Measurements from ENCODE around the gene FNBP1. TPM values are rescaled to one million over a fixed set of nuclear protein-coding genes. Genes with fewer than 3 reads are reported as not detected.

The FNBP1 gene
- total RNA-seq, 2 experiments from 2014 or later, result 126 to 128 TPM

DNA sequence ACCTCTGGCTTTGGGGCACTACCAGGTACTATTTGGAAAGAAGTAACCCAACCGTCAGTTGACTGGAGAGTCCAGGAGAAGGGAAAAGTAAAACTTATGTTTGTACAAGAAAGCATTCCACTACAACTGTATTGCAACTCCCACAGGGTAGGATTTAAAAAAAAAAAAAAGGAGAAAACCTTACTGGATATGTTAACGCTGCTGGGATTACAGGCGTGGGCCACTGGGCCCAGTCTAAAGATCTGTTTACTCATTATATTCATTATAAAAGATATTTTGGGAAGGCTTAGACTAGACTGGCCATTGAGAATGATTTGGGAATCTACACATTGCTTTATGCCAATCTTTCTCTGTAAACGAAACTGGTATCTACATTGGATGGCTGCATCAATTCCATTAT, 121.1 kb downstream of the FNBP1 start:
- no peak for DNase-seq
- intact Hi-C loops (cut with micrococcal nuclease), result no loop called here
- Mint-ChIP-seq H3K4me1 (ENCODE audit: low read depth) (peaks cover 48% of the 10 kb centered on the region), H3K36me3 (ENCODE audit: low read depth) (peaks cover 40% of the 10 kb centered on the region), H3K9me3 (no peaks in the 10 kb centered on the region), H3K27ac (no peak overlapping the region), H3K27me3 (ENCODE audit: low read depth) (no peaks in the 10 kb centered on the region), H3K4me3 (no peak overlapping the region)
- CTCF ChIA-PET, result interaction anchor here (1.1 kb wide), 1 partner anchor 14 kb away, joined by 3 read pairs; no protein-coding TSS in a partner anchor

DNA sequence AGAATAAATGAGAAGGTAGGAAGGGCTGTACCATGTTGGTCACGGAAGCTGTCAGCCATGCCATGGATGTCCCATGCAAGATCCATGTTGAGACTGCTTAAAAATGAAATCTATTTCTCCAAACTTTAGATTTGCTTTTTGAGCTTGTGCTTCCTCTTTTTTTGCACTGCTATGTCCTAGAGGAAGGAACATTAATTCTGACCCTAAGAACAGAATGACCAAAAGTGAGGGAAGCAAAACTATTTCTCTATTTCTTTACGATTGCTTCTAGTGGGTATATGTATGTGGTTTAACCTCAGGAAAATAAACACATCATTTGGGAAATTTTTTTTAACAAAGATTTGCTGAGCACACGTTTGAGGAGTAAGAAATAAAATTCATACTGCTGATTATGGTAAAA, 123.1 kb downstream of the FNBP1 start:
- Mint-ChIP-seq H3K27ac (peak overlapping the region; percentile 86), H3K4me3 (no peak overlapping the region), H3K36me3 (ENCODE audit: low read depth) (peaks cover 36% of the 10 kb centered on the region), H3K4me1 (ENCODE audit: low read depth) (peaks cover 49% of the 10 kb centered on the region), H3K27me3 (ENCODE audit: low read depth) (no peaks in the 10 kb centered on the region), H3K9me3 (no peaks in the 10 kb centered on the region)
- intact Hi-C loops (cut with micrococcal nuclease), result loop anchor here (1.0 kb wide), 1 partner anchor 12 kb away; no protein-coding TSS in a partner anchor
- no peak for DNase-seq
- CTCF ChIA-PET, result interaction anchor here (0.6 to 0.8 kb wide), 2 partner anchors 33 to 91 kb away, joined by 5 to 6 read pairs; no protein-coding TSS in a partner anchor

DNA sequence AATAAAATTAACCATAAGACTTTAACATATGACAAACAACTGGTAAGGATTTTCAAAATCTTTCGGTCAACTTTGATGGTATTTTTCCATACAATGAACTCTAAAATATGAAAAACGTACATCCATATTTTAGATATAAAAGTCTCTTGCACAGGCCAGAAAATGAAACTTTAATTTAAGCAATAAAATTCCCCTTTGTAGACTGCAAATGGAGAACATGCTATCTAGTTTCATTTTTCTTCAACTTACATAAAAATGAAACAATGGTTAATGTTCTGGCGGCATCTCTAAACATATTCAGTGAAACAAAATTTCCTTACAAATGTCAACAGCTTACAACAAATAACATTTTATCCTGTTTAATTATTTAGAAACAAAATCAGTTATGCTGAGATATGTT, 123.7 kb downstream of the FNBP1 start:
- H3K36me3 Mint-ChIP-seq (ENCODE audit: low read depth), result peaks cover 30% of the 10 kb centered on the region
- CTCF ChIA-PET, result interaction anchor here (0.9 kb wide), 1 partner anchor 22 kb away, joined by 5 read pairs; no protein-coding TSS in a partner anchor
- no peaks in the 10 kb centered on the region for H3K9me3 Mint-ChIP-seq
- intact Hi-C loops (cut with micrococcal nuclease), result no loop called here
- peaks cover 49% of the 10 kb centered on the region for H3K4me1 Mint-ChIP-seq (ENCODE audit: low read depth)
- DNase-seq, result no peak
- peak overlapping the region; percentile 86 for H3K27ac Mint-ChIP-seq
- H3K27me3 Mint-ChIP-seq (ENCODE audit: low read depth), result no peaks in the 10 kb centered on the region
- no peak overlapping the region for H3K4me3 Mint-ChIP-seq

DNA sequence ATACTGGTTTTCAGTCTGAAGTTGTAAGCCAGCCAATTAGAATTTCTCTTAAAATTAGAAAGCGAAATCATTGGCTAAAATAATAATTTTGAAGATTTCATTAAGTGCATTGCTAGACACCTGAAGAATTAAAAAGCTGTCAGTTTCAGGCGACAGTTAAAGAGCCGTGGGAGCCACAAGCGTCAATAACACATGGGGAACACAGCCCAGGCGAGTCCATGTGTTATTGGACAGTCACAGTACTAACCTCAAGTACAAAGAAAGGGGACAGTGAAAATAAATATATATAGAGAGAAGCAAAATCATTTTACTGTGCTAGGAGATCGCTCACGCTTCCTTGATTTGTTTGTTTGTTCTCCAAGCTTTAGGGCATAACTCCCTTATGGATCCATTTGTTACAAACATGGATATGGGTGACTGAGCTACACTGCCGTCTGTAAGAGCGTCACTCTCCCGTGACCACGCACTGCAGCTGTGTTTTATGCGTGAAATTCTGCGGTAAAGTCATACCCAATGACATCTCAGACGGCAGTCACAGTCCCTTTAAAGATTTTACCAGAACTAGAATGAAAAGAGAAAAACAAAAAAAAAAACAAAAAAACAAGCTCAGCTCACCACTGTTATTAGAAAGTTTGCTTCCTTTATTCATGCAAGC, 124.6 kb downstream of the FNBP1 start:
- Mint-ChIP-seq H3K27ac (peak overlapping the region; percentile 86), H3K4me1 (ENCODE audit: low read depth) (peaks cover 49% of the 10 kb centered on the region), H3K9me3 (no peaks in the 10 kb centered on the region), H3K36me3 (ENCODE audit: low read depth) (peaks cover 26% of the 10 kb centered on the region), H3K4me3 (no peak overlapping the region), H3K27me3 (ENCODE audit: low read depth) (no peaks in the 10 kb centered on the region)
- CTCF ChIA-PET, result interaction anchor here (0.6 to 0.9 kb wide), 2 partner anchors 21 to 87 kb away, joined by 4 to 5 read pairs; no protein-coding TSS in a partner anchor
- intact Hi-C loops (cut with micrococcal nuclease), result no loop called here
- no peak for DNase-seq

- CTCF ChIA-PET, result interaction anchor here (0.6 kb wide), 1 partner anchor 102 kb away, joined by 3 read pairs; no protein-coding TSS in a partner anchor
- Mint-ChIP-seq H3K36me3 (ENCODE audit: low read depth) (peaks cover 23% of the 10 kb centered on the region), H3K9me3 (no peaks in the 10 kb centered on the region), H3K4me3 (no peak overlapping the region), H3K4me1 (ENCODE audit: low read depth) (peaks cover 40% of the 10 kb centered on the region), H3K27ac (peak overlapping the region; percentile 13), H3K27me3 (ENCODE audit: low read depth) (no peaks in the 10 kb centered on the region)
- intact Hi-C loops (cut with micrococcal nuclease), result no loop called here
- no peak for DNase-seq
Measured at GRCh38 chr9:129916707-129917106, 126.3 kb downstream of the FNBP1 start.

- Mint-ChIP-seq H3K9me3 (no peaks in the 10 kb centered on the region), H3K27ac (no peak overlapping the region), H3K4me1 (ENCODE audit: low read depth) (peaks cover 31% of the 10 kb centered on the region), H3K4me3 (no peak overlapping the region), H3K36me3 (ENCODE audit: low read depth) (peaks cover 27% of the 10 kb centered on the region), H3K27me3 (ENCODE audit: low read depth) (no peaks in the 10 kb centered on the region)
- no peak for DNase-seq
- intact Hi-C loops (cut with micrococcal nuclease), result no loop called here
- CTCF ChIA-PET, result interaction anchor here (0.6 kb wide), 1 partner anchor 20 kb away, joined by 3 read pairs; no protein-coding TSS in a partner anchor
Measured at GRCh38 chr9:129914051-129914450, 128.9 kb downstream of the FNBP1 start.

DNA sequence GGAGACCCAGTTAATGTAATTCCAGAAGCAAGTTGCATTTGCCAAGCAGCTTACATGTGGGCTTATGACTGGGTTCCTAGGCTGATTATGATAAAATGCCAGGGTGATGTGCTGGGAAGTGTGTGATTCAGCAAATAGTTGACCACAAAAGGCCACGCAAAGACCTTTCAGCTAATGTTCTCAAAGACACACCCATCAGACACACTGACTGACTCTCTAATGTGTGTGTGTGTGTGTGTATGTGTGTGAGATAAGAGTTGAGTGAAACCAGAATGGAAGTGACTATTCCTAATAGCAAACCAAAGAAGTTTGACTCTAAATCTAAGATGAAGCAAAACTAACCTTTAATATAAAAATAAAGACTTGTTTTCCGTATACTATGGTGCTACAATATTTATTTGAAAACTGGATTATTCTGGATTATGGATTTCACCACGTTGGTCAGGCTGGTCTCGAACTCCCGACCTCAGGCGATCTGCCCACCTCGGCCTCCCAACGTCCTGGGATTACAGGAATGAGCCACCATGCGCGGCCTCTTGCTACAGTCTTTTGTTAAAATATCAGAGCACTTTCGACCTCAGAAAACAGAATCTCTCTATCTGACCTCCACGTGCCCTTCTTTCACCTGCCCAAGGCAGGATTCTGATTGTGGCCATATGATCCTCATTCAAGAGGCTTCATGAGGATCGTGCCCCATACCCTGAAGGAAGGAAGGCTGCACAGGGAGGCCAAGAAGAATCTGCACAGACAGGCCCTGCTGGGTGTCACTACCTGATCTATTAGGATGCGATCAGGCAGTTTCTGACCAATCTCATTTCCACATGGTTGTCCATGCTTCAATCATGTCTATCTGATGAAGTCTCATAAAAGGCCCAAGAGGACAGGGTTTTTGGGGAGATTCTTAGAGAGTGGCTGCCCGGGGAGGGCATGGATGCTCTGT, 132.1 kb downstream of the FNBP1 start:
- Mint-ChIP-seq H3K9me3 (no peaks in the 10 kb centered on the region), H3K27me3 (ENCODE audit: low read depth) (no peaks in the 10 kb centered on the region), H3K27ac (peak overlapping the region; percentile 75), H3K4me1 (ENCODE audit: low read depth) (peaks cover 17% of the 10 kb centered on the region), H3K36me3 (ENCODE audit: low read depth) (peaks cover 27% of the 10 kb centered on the region), H3K4me3 (no peak overlapping the region)
- peak; percentile 46 for DNase-seq
- CTCF ChIA-PET, result interaction anchor here (0.6 kb wide), 1 partner anchor 12 kb away, joined by 3 read pairs; no protein-coding TSS in a partner anchor
- intact Hi-C loops (cut with micrococcal nuclease), result loop anchor here (2.0 kb wide), 1 partner anchor 18 kb away; no protein-coding TSS in a partner anchor

DNA sequence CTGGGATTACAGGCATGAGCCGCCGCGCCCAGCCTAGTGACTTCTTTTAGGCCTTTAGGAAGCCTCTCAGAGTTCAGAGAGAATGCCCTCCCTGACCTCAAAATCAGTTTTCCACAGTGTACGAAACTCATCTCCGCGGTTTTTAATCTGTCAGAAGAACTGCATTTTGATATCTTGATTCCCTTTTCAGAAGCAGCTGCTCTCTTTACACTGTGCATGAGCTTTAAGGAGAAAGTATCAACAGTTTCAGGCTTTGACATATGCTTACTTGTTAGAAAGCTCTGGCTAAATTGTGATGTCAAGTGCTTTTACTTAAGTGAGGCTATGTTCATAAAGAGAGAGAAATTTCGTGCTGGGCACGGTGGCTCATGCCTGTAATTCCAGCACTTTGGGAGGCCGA, 133.1 kb downstream of the FNBP1 start:
- no peak overlapping the region for H3K4me3 Mint-ChIP-seq
- H3K4me1 Mint-ChIP-seq (ENCODE audit: low read depth), result peaks cover 16% of the 10 kb centered on the region
- H3K27ac Mint-ChIP-seq, result peak overlapping the region; percentile 31
- H3K27me3 Mint-ChIP-seq (ENCODE audit: low read depth), result no peaks in the 10 kb centered on the region
- no peaks in the 10 kb centered on the region for H3K9me3 Mint-ChIP-seq
- H3K36me3 Mint-ChIP-seq (ENCODE audit: low read depth), result peaks cover 29% of the 10 kb centered on the region
- intact Hi-C loops (cut with micrococcal nuclease), result loop anchor here (2.0 kb wide), 1 partner anchor 17 kb away; no protein-coding TSS in a partner anchor
- CTCF ChIA-PET, result no interaction called here
- DNase-seq, result no peak

GRCh38 chr9:129908906-129909305, 134.1 kb downstream of the FNBP1 start:
- Mint-ChIP-seq H3K9me3 (no peaks in the 10 kb centered on the region), H3K4me1 (ENCODE audit: low read depth) (peaks cover 20% of the 10 kb centered on the region), H3K27me3 (ENCODE audit: low read depth) (no peaks in the 10 kb centered on the region), H3K27ac (no peak overlapping the region), H3K4me3 (no peak overlapping the region), H3K36me3 (ENCODE audit: low read depth) (peaks cover 36% of the 10 kb centered on the region)
- DNase-seq, result no peak
- CTCF ChIA-PET, result no interaction called here
- intact Hi-C loops (cut with micrococcal nuclease), result no loop called here

GRCh38 chr9:129907201-129907600, 135.8 kb downstream of the FNBP1 start:
- intact Hi-C loops (cut with micrococcal nuclease), result no loop called here
- Mint-ChIP-seq H3K36me3 (ENCODE audit: low read depth) (peaks cover 40% of the 10 kb centered on the region), H3K27me3 (ENCODE audit: low read depth) (no peaks in the 10 kb centered on the region), H3K9me3 (no peaks in the 10 kb centered on the region), H3K27ac (no peak overlapping the region), H3K4me3 (no peak overlapping the region), H3K4me1 (ENCODE audit: low read depth) (peaks cover 28% of the 10 kb centered on the region)
- CTCF ChIA-PET, result interaction anchor here (0.6 kb wide), 1 partner anchor 12 kb away, joined by 3 read pairs; no protein-coding TSS in a partner anchor
- DNase-seq, result no peak

GRCh38 chr9:129906298-129906697, 136.7 kb downstream of the FNBP1 start:
- Mint-ChIP-seq H3K27me3 (ENCODE audit: low read depth) (no peaks in the 10 kb centered on the region), H3K4me3 (no peak overlapping the region), H3K27ac (no peak overlapping the region), H3K9me3 (no peaks in the 10 kb centered on the region), H3K4me1 (ENCODE audit: low read depth) (peaks cover 33% of the 10 kb centered on the region), H3K36me3 (ENCODE audit: low read depth) (peaks cover 48% of the 10 kb centered on the region)
- CTCF ChIA-PET, result interaction anchor here (1.0 kb wide), 1 partner anchor 11 kb away, joined by 3 read pairs; no protein-coding TSS in a partner anchor
- intact Hi-C loops (cut with micrococcal nuclease), result no loop called here
- DNase-seq, result no peak

- Mint-ChIP-seq H3K27me3 (ENCODE audit: low read depth) (no peaks in the 10 kb centered on the region), H3K27ac (peak overlapping the region; percentile 46), H3K4me3 (no peak overlapping the region), H3K4me1 (ENCODE audit: low read depth) (peaks cover 38% of the 10 kb centered on the region), H3K9me3 (no peaks in the 10 kb centered on the region), H3K36me3 (ENCODE audit: low read depth) (peaks cover 52% of the 10 kb centered on the region)
- CTCF ChIA-PET, result interaction anchor here (0.6 kb wide), 1 partner anchor 9 kb away, joined by 5 read pairs; no protein-coding TSS in a partner anchor
- intact Hi-C loops (cut with micrococcal nuclease), result no loop called here
- DNase-seq, result no peak
Measured at GRCh38 chr9:129904734-129905133, 138.3 kb downstream of the FNBP1 start.

All from activated naive CD4-positive, alpha-beta T cell treated with anti-CD3 and anti-CD28 coated beads for 36 hours (primary cell).